Testis (tissue), 3 donors: ENCODE data around the gene NEU1. TPM values are rescaled to one million over a fixed set of nuclear protein-coding genes. Genes with fewer than 3 reads are reported as not detected.

Experiments
- DNase-seq: peaks from one replicate; pipeline ENCODE4 v3.0.0-alpha.2; 2019
- H3K27ac ChIP-seq, 2 donors: fragments of 200-600 bp; sonication (generic); one replicate each; pipeline ENCODE4 v1.5.1; 2019
- H3K27me3 ChIP-seq: fragments of 200-600 bp; sonication (generic); one replicate; pipeline ENCODE4 v1.5.1; 2019
- H3K36me3 ChIP-seq: fragments of 200-600 bp; sonication (generic); one replicate; pipeline ENCODE4 v1.5.1; 2017; ENCODE audit warnings: low read depth; ENCODE audit errors: missing control alignments
- H3K4me1 ChIP-seq: fragments of 200-600 bp; sonication (generic); one replicate; pipeline ENCODE4 v1.5.1; 2019
- H3K4me3 ChIP-seq, 2 donors: fragments of 200-600 bp; sonication (generic); one replicate each; pipeline ENCODE4 v1.5.1; 2017 to 2019
- H3K9me3 ChIP-seq: fragments of 200-600 bp; sonication (generic); one replicate; pipeline ENCODE4 v1.5.1; 2017
- POLR2A ChIP-seq: fragments of 450-650 bp; IDR thresholded peaks from one replicate; pipeline ENCODE4 v1.6.1; 2017; ENCODE audit warnings: antibody characterized with exemption, mild to moderate bottlenecking, moderate library complexity
- WGBS, 2 donors: methylation state at CpG; one replicate each; pipeline ENCODE4 v1.1.5; 2018; 5-methylcytosine and 5-hydroxymethylcytosine counted together
- intact Hi-C: fragments of 100-400 bp; cut with DNase I; formaldehyde crosslinking; loops from one replicate; pipeline ENCODE4 v1.15.1; 2023; ENCODE audit warnings: low total_unique reads
- polyA plus RNA-seq: library from polyadenylated mRNA; stranded (reverse); fragments of 350-450 nt; fragmentation: Illumina TruSeq; extraction: RNeasy Lipid Tissue Mini Kit (QIAGEN cat#74804); gene quantifications from one replicate; pipeline ENCODE4 v1.2.3, GENCODE V29; 2014; ENCODE audit warnings: low read depth, low replicate concordance; ENCODE audit not compliant: insufficient read depth
- total RNA-seq, 2 donors: library from RNA; depleted of rRNA; stranded (reverse); fragments of >200 nt; gene quantifications; one replicate each; pipeline ENCODE4 v1.2.3, GENCODE V29; 2016
- TF ChIP-seq, protein P1 (sequence below), 3 experiments: fragments of 450-650 bp in 2 of 3; fragments of 200-600 bp in 1 of 3; sonication (generic) in 1 of 3; IDR thresholded peaks; one replicate each; pipeline ENCODE4 v1.5.1; 2016 to 2019; ENCODE audit warnings: antibody characterized with exemption in 3 of 3, mild to moderate bottlenecking in 2 of 3, moderate library complexity in 1 of 3

NEU1 gene
- total and polyA plus RNA-seq, 3 donors from 2014 or later: 27.4 to 65.9 (median 31.7) TPM

DNA sequence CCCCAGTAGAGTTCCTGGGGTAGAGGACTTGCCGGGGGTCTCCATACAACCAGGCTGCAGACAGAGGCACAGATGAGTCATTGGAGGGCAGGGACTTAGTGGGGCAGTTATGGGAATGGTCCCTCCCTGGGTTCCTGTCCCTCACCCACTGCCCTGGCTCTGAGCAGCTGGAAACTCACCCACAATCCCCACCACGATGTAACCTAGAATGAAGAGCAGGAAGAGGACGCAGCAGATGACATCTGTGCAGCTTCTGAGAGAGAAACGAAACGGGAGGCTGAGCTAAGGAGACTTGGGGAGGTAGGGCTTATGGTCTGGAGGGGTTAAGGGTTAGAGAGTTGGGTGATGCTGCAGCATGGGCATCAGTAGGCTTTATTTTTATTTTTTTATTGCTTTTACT is 13.3 kb upstream of the NEU1 start:
- Histone ChIP-seq H3K9me3 (no peaks in the 10 kb centered on the region), H3K4me3 (no peak overlapping the region), H3K36me3 (no peaks in the 10 kb centered on the region), H3K27me3 (no peaks in the 10 kb centered on the region), H3K4me1 (no peaks in the 10 kb centered on the region), H3K27ac (no peak overlapping the region)
- intact Hi-C loops: no loop called here
- 81 to 83% methylated on average over 5 of the region's 5 CpGs for WGBS, 2 donors
- TF ChIP-seq POLR2A: no peak
- TF ChIP-seq, protein P1, sequence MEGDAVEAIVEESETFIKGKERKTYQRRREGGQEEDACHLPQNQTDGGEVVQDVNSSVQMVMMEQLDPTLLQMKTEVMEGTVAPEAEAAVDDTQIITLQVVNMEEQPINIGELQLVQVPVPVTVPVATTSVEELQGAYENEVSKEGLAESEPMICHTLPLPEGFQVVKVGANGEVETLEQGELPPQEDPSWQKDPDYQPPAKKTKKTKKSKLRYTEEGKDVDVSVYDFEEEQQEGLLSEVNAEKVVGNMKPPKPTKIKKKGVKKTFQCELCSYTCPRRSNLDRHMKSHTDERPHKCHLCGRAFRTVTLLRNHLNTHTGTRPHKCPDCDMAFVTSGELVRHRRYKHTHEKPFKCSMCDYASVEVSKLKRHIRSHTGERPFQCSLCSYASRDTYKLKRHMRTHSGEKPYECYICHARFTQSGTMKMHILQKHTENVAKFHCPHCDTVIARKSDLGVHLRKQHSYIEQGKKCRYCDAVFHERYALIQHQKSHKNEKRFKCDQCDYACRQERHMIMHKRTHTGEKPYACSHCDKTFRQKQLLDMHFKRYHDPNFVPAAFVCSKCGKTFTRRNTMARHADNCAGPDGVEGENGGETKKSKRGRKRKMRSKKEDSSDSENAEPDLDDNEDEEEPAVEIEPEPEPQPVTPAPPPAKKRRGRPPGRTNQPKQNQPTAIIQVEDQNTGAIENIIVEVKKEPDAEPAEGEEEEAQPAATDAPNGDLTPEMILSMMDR (IDR thresholded peaks at IDR 0.05): no peak
- DNase-seq: no peak

- intact Hi-C loops: no loop called here
- WGBS, 2 donors: 74 to 92% methylated on average over 4 to 5 of the region's 5 CpGs
- TF ChIP-seq, protein P1 (IDR thresholded peaks at IDR 0.05): no peak
- TF ChIP-seq POLR2A: no peak
- no peak for DNase-seq
- Histone ChIP-seq H3K27me3 (no peaks in the 10 kb centered on the region), H3K36me3 (no peaks in the 10 kb centered on the region), H3K4me1 (no peaks in the 10 kb centered on the region), H3K9me3 (no peaks in the 10 kb centered on the region), H3K4me3 (no peak overlapping the region), H3K27ac (no peak overlapping the region)
These were observed 12.4 kb upstream of the NEU1 start for GRCh38 chr6:31874836-31875572.

- Histone ChIP-seq H3K4me3 (no peak overlapping the region), H3K27me3 (no peaks in the 10 kb centered on the region), H3K9me3 (no peaks in the 10 kb centered on the region), H3K27ac (no peak overlapping the region), H3K4me1 (no peaks in the 10 kb centered on the region), H3K36me3 (no peaks in the 10 kb centered on the region)
- 72 to 76% methylated on average over 4 of the region's 4 CpGs for WGBS, 2 donors
- intact Hi-C loops: no loop called here
- DNase-seq: no peak
- no peak for TF ChIP-seq POLR2A
- TF ChIP-seq, protein P1 (IDR thresholded peaks at IDR 0.05): no peak
These were observed 11.6 kb upstream of the NEU1 start for GRCh38 chr6:31874084-31874670.

- Histone ChIP-seq H3K9me3 (no peaks in the 10 kb centered on the region), H3K27ac (no peak overlapping the region), H3K27me3 (no peaks in the 10 kb centered on the region), H3K36me3 (no peaks in the 10 kb centered on the region), H3K4me3 (no peak overlapping the region), H3K4me1 (no peaks in the 10 kb centered on the region)
- WGBS, 2 donors: 59 to 67% methylated on average over 4 to 9 of the region's 9 CpGs
- no peak for DNase-seq
- intact Hi-C loops: no loop called here
- no peak for TF ChIP-seq POLR2A
- TF ChIP-seq, protein P1 (IDR thresholded peaks at IDR 0.05): no peak
These were observed 8.5 kb upstream of the NEU1 start for GRCh38 chr6:31871046-31871659.
